ENCODE results near the gene ADGRB3.
"Not testable (repeated sequence)": the region's sequence is repeated elsewhere in the genome, so short reads cannot be mapped to it uniquely, and the experiment has no call there.

ADGRB3 gene

GRCh38 chr6:68743099-68743498, 108.0 kb downstream of the ADGRB3 start:
- DNase-seq: no peak

- not testable (repeated sequence) for DNase-seq
Measured at GRCh38 chr6:68744376-68744775, 109.3 kb downstream of the ADGRB3 start.

- no peak for DNase-seq
Measured at GRCh38 chr6:68746376-68746775, 111.3 kb downstream of the ADGRB3 start.

GRCh38 chr6:68747110-68747790, 112.2 kb downstream of the ADGRB3 start:
- DNase-seq: no peak

- not testable (repeated sequence) for DNase-seq
Measured at GRCh38 chr6:68747832-68748231, 112.8 kb downstream of the ADGRB3 start.

- DNase-seq: no peak
Measured at GRCh38 chr6:68754681-68755213, 119.7 kb downstream of the ADGRB3 start.

- no peak for DNase-seq
Measured at GRCh38 chr6:68756454-68757375, 121.6 kb downstream of the ADGRB3 start.

GRCh38 chr6:68757821-68758220, 122.7 kb downstream of the ADGRB3 start:
- no peak for DNase-seq

- DNase-seq: no peak
Measured at GRCh38 chr6:68758559-68758958, 123.5 kb downstream of the ADGRB3 start.

- DNase-seq: no peak
Measured at GRCh38 chr6:68760485-68760884, 125.4 kb downstream of the ADGRB3 start.

GRCh38 chr6:68760941-68761676, 126.0 kb downstream of the ADGRB3 start:
- DNase-seq: no peak

- no peak for DNase-seq
Measured at GRCh38 chr6:68761985-68762384, 126.9 kb downstream of the ADGRB3 start.

GRCh38 chr6:68771426-68771825, 136.3 kb downstream of the ADGRB3 start:
- no peak for DNase-seq

GRCh38 chr6:68774843-68775242, 139.8 kb downstream of the ADGRB3 start:
- DNase-seq: no peak

- DNase-seq: no peak
Measured at GRCh38 chr6:68776354-68776753, 141.3 kb downstream of the ADGRB3 start.

- no peak for DNase-seq
Measured at GRCh38 chr6:68777956-68778355, 142.9 kb downstream of the ADGRB3 start.

GRCh38 chr6:68778356-68779020, 143.4 kb downstream of the ADGRB3 start:
- no peak for DNase-seq

GRCh38 chr6:68779366-68779765, 144.3 kb downstream of the ADGRB3 start:
- no peak for DNase-seq

- DNase-seq: not testable (repeated sequence)
Measured at GRCh38 chr6:68790128-68790527, 155.0 kb downstream of the ADGRB3 start.

- DNase-seq: not testable (repeated sequence)
Measured at GRCh38 chr6:68814976-68815375, 179.9 kb downstream of the ADGRB3 start.

GRCh38 chr6:68826501-68826900, 191.4 kb downstream of the ADGRB3 start:
- no peak for DNase-seq

- DNase-seq: no peak
Measured at GRCh38 chr6:68834551-68834950, 199.5 kb downstream of the ADGRB3 start.

GRCh38 chr6:68838571-68838970, 203.5 kb downstream of the ADGRB3 start:
- no peak for DNase-seq

All from KG1 (cell line).